ENCODE data around the gene IFIT2.

GRCh38 chr10:89308266-89308665 is 6.4 kb downstream of the IFIT2 start:
- TF ChIP-seq, protein P1, sequence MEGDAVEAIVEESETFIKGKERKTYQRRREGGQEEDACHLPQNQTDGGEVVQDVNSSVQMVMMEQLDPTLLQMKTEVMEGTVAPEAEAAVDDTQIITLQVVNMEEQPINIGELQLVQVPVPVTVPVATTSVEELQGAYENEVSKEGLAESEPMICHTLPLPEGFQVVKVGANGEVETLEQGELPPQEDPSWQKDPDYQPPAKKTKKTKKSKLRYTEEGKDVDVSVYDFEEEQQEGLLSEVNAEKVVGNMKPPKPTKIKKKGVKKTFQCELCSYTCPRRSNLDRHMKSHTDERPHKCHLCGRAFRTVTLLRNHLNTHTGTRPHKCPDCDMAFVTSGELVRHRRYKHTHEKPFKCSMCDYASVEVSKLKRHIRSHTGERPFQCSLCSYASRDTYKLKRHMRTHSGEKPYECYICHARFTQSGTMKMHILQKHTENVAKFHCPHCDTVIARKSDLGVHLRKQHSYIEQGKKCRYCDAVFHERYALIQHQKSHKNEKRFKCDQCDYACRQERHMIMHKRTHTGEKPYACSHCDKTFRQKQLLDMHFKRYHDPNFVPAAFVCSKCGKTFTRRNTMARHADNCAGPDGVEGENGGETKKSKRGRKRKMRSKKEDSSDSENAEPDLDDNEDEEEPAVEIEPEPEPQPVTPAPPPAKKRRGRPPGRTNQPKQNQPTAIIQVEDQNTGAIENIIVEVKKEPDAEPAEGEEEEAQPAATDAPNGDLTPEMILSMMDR (IDR thresholded peaks at IDR 0.05), result no peak
- TF ChIP-seq POLR2AphosphoS5 (IDR thresholded peaks at IDR 0.05) (no peak), POLR2A (IDR thresholded peaks at IDR 0.05) (no peak)
